Chondrocyte (in vitro differentiated cells): ENCODE results near the gene SULT1A3. TPM values are rescaled to one million over a fixed set of nuclear protein-coding genes. Genes with fewer than 3 reads are reported as not detected.
"Not testable (repeated sequence)": the region's sequence is repeated elsewhere in the genome, so short reads cannot be mapped to it uniquely, and the experiment has no call there.

Experiments used
- DNase-seq: peaks from one replicate; pipeline ENCODE4 v3.0.0; 2021; ENCODE audit warnings: mixed read lengths, low spot score
- H3K27ac Mint-ChIP-seq: one replicate; pipeline ENCODE4 v1.8.0; 2021; ENCODE audit warnings: mild to moderate bottlenecking, moderate library complexity, mixed read lengths; ENCODE audit not compliant: unreplicated experiment
- H3K27me3 Mint-ChIP-seq: 2 replicates; pipeline ENCODE4 v1.8.0; 2021; ENCODE audit warnings: low read depth, mixed read lengths
- H3K36me3 Mint-ChIP-seq: 2 replicates; pipeline ENCODE4 v1.8.0; 2021; ENCODE audit warnings: low read depth, mixed read lengths
- H3K4me1 Mint-ChIP-seq: 2 replicates; pipeline ENCODE4 v1.8.0; 2021; ENCODE audit warnings: low read depth, mild to moderate bottlenecking, mixed read lengths
- H3K4me3 Mint-ChIP-seq: one replicate; pipeline ENCODE4 v1.8.0; 2021; ENCODE audit warnings: mild to moderate bottlenecking, moderate library complexity, mixed read lengths; ENCODE audit not compliant: unreplicated experiment
- H3K9me3 Mint-ChIP-seq: 2 replicates; pipeline ENCODE4 v1.8.0; 2021; ENCODE audit warnings: low read depth, mixed read lengths
- CTCF ChIP-seq: fragments of 200-600 bp; sonication (generic); IDR thresholded peaks from 2 replicates; pipeline ENCODE4 v1.5.0; 2021; ENCODE audit warnings: antibody characterized with exemption, mild to moderate bottlenecking, moderate library complexity
- total RNA-seq: library from RNA; stranded (reverse); gene quantifications from 3 replicates; pipeline ENCODE4 v1.2.1, GENCODE V29; 2021

Gene SULT1A3
- total RNA-seq, 1 donor from 2014 or later = 14.1 TPM

- no peak for DNase-seq
- Mint-ChIP-seq H3K4me3 (no peak overlapping the region), H3K27ac (no peak overlapping the region), H3K27me3 (no peaks in the 10 kb centered on the region), H3K9me3 (no peaks in the 10 kb centered on the region), H3K36me3 (no peaks in the 10 kb centered on the region), H3K4me1 (peaks cover 9% of the 10 kb centered on the region)
- TF ChIP-seq CTCF = no peak
Observed at GRCh38 chr16:30187971-30188561, 11.0 kb upstream of the SULT1A3 start.

- H3K27ac Mint-ChIP-seq, H3K27me3 Mint-ChIP-seq, H3K4me3 Mint-ChIP-seq, H3K4me1 Mint-ChIP-seq, H3K36me3 Mint-ChIP-seq, H3K9me3 Mint-ChIP-seq: not testable (repeated sequence)
- peak; percentile 6 for DNase-seq
Observed at GRCh38 chr16:30191158-30191557, 7.9 kb upstream of the SULT1A3 start.

- H3K9me3 Mint-ChIP-seq, H3K36me3 Mint-ChIP-seq, H3K27ac Mint-ChIP-seq, H3K4me1 Mint-ChIP-seq, H3K27me3 Mint-ChIP-seq, DNase-seq, H3K4me3 Mint-ChIP-seq: not testable (repeated sequence)
Observed at GRCh38 chr16:30193098-30193497, 6.0 kb upstream of the SULT1A3 start.

- not testable (repeated sequence) for H3K27ac Mint-ChIP-seq, H3K27me3 Mint-ChIP-seq, H3K9me3 Mint-ChIP-seq, DNase-seq, H3K4me1 Mint-ChIP-seq, H3K4me3 Mint-ChIP-seq, H3K36me3 Mint-ChIP-seq
Observed at GRCh38 chr16:30193615-30194014, 5.4 kb upstream of the SULT1A3 start, which contains the start of the genes BOLA2B and SLX1A. BOLA2B (minus strand) TSS chr16:30193666; CDS start chr16:30193595, 71 bp downstream. SLX1A (plus strand) TSS chr16:30193875; CDS start chr16:30194085, 210 bp downstream.

- H3K27ac Mint-ChIP-seq, H3K36me3 Mint-ChIP-seq: not testable (repeated sequence)
Observed at GRCh38 chr16:30194172-30194925, 4.7 kb upstream of the SULT1A3 start.

GRCh38 chr16:30197001-30197400 lies 2.1 kb upstream of the SULT1A3 start:
- not testable (repeated sequence) for H3K27me3 Mint-ChIP-seq, H3K9me3 Mint-ChIP-seq, H3K27ac Mint-ChIP-seq, H3K36me3 Mint-ChIP-seq, H3K4me3 Mint-ChIP-seq, H3K4me1 Mint-ChIP-seq
- DNase-seq = peak; percentile 21

More at GRCh38 chr16:30194172-30194925, 4.7 kb upstream of the SULT1A3 start:
- H3K4me1 Mint-ChIP-seq, H3K4me3 Mint-ChIP-seq, H3K9me3 Mint-ChIP-seq, H3K27me3 Mint-ChIP-seq: not testable (repeated sequence)
- peak; percentile 59 for DNase-seq

- not testable (repeated sequence) for DNase-seq, H3K9me3 Mint-ChIP-seq, H3K4me3 Mint-ChIP-seq, H3K27me3 Mint-ChIP-seq, H3K27ac Mint-ChIP-seq, H3K36me3 Mint-ChIP-seq, H3K4me1 Mint-ChIP-seq
Observed at GRCh38 chr16:30199608-30200343, 721 bp downstream of the SULT1A3 start.

- DNase-seq, H3K27me3 Mint-ChIP-seq, H3K4me1 Mint-ChIP-seq, H3K36me3 Mint-ChIP-seq, H3K9me3 Mint-ChIP-seq, H3K27ac Mint-ChIP-seq, H3K4me3 Mint-ChIP-seq: not testable (repeated sequence)
Observed at GRCh38 chr16:30205541-30206236, 6.6 kb downstream of the SULT1A3 start.

- not testable (repeated sequence) for H3K27me3 Mint-ChIP-seq, H3K4me3 Mint-ChIP-seq, H3K9me3 Mint-ChIP-seq, H3K27ac Mint-ChIP-seq, H3K36me3 Mint-ChIP-seq, H3K4me1 Mint-ChIP-seq, DNase-seq
Observed at GRCh38 chr16:30206252-30206651, 7.2 kb downstream of the SULT1A3 start.

- H3K27ac Mint-ChIP-seq = peak overlapping the region; percentile 88
- not testable (repeated sequence) for H3K4me1 Mint-ChIP-seq, DNase-seq, H3K9me3 Mint-ChIP-seq, H3K36me3 Mint-ChIP-seq, H3K27me3 Mint-ChIP-seq, H3K4me3 Mint-ChIP-seq
Observed at GRCh38 chr16:30207063-30207704, 8.1 kb downstream of the SULT1A3 start.

- not testable (repeated sequence) for H3K4me3 Mint-ChIP-seq, DNase-seq, H3K27ac Mint-ChIP-seq, H3K36me3 Mint-ChIP-seq, H3K4me1 Mint-ChIP-seq, H3K27me3 Mint-ChIP-seq, H3K9me3 Mint-ChIP-seq
Observed at GRCh38 chr16:30209032-30209431, 10.0 kb downstream of the SULT1A3 start.
